HL-60 (cell line): ENCODE data around the gene GPR39.

Experiments used
- DNase-seq, 2 experiments: peaks; one replicate each; pipeline ENCODE4 v3.0.0-alpha.2; 2010 to 2020; ENCODE audit warnings: low read depth in 1 of 2, low spot score in 1 of 2
- H3K27ac ChIP-seq: fragments of 250-450 bp; sonication (Bioruptor Pico); replicated peaks from 2 replicates; pipeline ENCODE4 v1.5.1; 2020; ENCODE audit warnings: mild to moderate bottlenecking, moderate library complexity
- H3K27me3 ChIP-seq: fragments of 250-450 bp; sonication (Bioruptor Pico); 2 replicates; pipeline ENCODE4 v1.5.1; 2021; ENCODE audit warnings: mild to moderate bottlenecking, moderate library complexity; ENCODE audit not compliant: insufficient read depth, poor library complexity, severe bottlenecking
- H3K4me3 ChIP-seq: replicated peaks from 2 replicates; pipeline ENCODE4 v1.5.1; 2011; ENCODE audit warnings: mild to moderate bottlenecking, control low read depth, low read length; ENCODE audit not compliant: insufficient read depth
- CTCF ChIP-seq: IDR thresholded peaks from one replicate; pipeline ENCODE4 v1.5.1; 2011; ENCODE audit warnings: low read length, control low read depth, inconsistent platforms; ENCODE audit not compliant: insufficient read depth
- GABPA ChIP-seq: IDR thresholded peaks from 2 replicates; pipeline ENCODE4 v1.6.1; 2012; ENCODE audit warnings: low read depth
- POLR2AphosphoS5 ChIP-seq: IDR thresholded peaks from 2 replicates; pipeline ENCODE4 v1.6.1; 2012; ENCODE audit warnings: low read depth
- REST ChIP-seq: IDR thresholded peaks from 2 replicates; pipeline ENCODE4 v1.6.1; 2012; ENCODE audit warnings: low read depth; ENCODE audit not compliant: insufficient replicate concordance
- SPI1 ChIP-seq: IDR thresholded peaks from 2 replicates; pipeline ENCODE4 v1.6.1; 2012; ENCODE audit warnings: low read depth, mild to moderate bottlenecking, borderline replicate concordance

The GPR39 gene

GRCh38 chr2:132429941-132430573 is 13.5 kb downstream of the GPR39 start:
- no peak for DNase-seq
- H3K27me3 ChIP-seq = no peaks in the 10 kb centered on the region
- no peak overlapping the region for H3K27ac ChIP-seq
- H3K4me3 ChIP-seq = no peak overlapping the region
- TF ChIP-seq SPI1 = no peak
- no peak for TF ChIP-seq CTCF
- no peak for TF ChIP-seq GABPA
- no peak for TF ChIP-seq REST
- TF ChIP-seq POLR2AphosphoS5 = no peak

- DNase-seq = no peak
- no peak overlapping the region for H3K27ac ChIP-seq
- H3K27me3 ChIP-seq = no peaks in the 10 kb centered on the region
- no peak for TF ChIP-seq POLR2AphosphoS5
- no peak for TF ChIP-seq GABPA
- TF ChIP-seq SPI1 = no peak
- TF ChIP-seq CTCF = no peak
- TF ChIP-seq REST = no peak
- H3K4me3 ChIP-seq = no peak overlapping the region
These were observed 14.3 kb downstream of the GPR39 start for GRCh38 chr2:132430895-132431294.

- TF ChIP-seq POLR2AphosphoS5 (no peak), SPI1 (no peak)
- no peak overlapping the region for H3K27ac ChIP-seq
- no peak for DNase-seq
These were observed 21.5 kb downstream of the GPR39 start for GRCh38 chr2:132437852-132438669.

GRCh38 chr2:132438691-132439090 is 22.1 kb downstream of the GPR39 start:
- H3K4me3 ChIP-seq = no peak overlapping the region
- no peaks in the 10 kb centered on the region for H3K27me3 ChIP-seq
- no peak for TF ChIP-seq CTCF
- no peak overlapping the region for H3K27ac ChIP-seq
- DNase-seq = no peak

More at GRCh38 chr2:132437852-132438669, 21.5 kb downstream of the GPR39 start:
- no peak overlapping the region for H3K4me3 ChIP-seq
- H3K27me3 ChIP-seq = no peaks in the 10 kb centered on the region
